ENCODE data around the gene BCAR1.

GRCh38 chr16:75219088-75219487 lies 32.3 kb downstream of the BCAR1 start:
- TF ChIP-seq, protein P1, sequence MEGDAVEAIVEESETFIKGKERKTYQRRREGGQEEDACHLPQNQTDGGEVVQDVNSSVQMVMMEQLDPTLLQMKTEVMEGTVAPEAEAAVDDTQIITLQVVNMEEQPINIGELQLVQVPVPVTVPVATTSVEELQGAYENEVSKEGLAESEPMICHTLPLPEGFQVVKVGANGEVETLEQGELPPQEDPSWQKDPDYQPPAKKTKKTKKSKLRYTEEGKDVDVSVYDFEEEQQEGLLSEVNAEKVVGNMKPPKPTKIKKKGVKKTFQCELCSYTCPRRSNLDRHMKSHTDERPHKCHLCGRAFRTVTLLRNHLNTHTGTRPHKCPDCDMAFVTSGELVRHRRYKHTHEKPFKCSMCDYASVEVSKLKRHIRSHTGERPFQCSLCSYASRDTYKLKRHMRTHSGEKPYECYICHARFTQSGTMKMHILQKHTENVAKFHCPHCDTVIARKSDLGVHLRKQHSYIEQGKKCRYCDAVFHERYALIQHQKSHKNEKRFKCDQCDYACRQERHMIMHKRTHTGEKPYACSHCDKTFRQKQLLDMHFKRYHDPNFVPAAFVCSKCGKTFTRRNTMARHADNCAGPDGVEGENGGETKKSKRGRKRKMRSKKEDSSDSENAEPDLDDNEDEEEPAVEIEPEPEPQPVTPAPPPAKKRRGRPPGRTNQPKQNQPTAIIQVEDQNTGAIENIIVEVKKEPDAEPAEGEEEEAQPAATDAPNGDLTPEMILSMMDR (IDR thresholded peaks at IDR 0.05) = no peak
- TF ChIP-seq ZFX (IDR thresholded peaks at IDR 0.05; ENCODE audit: borderline replicate concordance) = no peak

Data from 22Rv1 (cell line).